HepG2 (cell line): ENCODE results near the gene ATP10A. TPM values are rescaled to one million over a fixed set of nuclear protein-coding genes. Genes with fewer than 3 reads are reported as not detected.

Experiments
- ATAC-seq: fragments of 200-7000 bp; cut with Tn5 transposase; 3 replicates; pipeline ENCODE4 v1.9.1; 2020; ENCODE audit warnings: mild to moderate bottlenecking, moderate library complexity
- BruUV-seq: library from RNA; stranded (reverse); fragments of 400-500 nt; replicated peaks from 2 replicates; lab custom pipeline; 2021; lab: Mats Ljungman, UMichigan
- CTCF ChIA-PET: fragments of 300-600 bp; formaldehyde crosslinking; extraction: SDS; loops from one replicate; lab custom pipeline; 2021; ENCODE audit warnings: low total read pairs, inconsistent platforms, low intra/inter-chr PET ratio; lab: Yijun Ruan, JAX
- POLR2A ChIA-PET: fragments of 350-600 bp; sonication (Branson Sonifier 250); formaldehyde crosslinking; loops from one replicate; lab custom pipeline; 2020; ENCODE audit warnings: antibody characterized with exemption, inconsistent platforms; lab: Yijun Ruan, JAX
- DNase-seq: peaks from one replicate; pipeline ENCODE4 v3.0.0-alpha.2; 2015; ENCODE audit warnings: low spot score
- FAIRE-seq: peaks from 3 replicates; lab custom pipeline; 2011; peaks lifted over from hg19 to GRCh38; lab: Jason Lieb, UNC
- H2AFZ ChIP-seq: one replicate; pipeline ENCODE4 v1.6.1; 2011; ENCODE audit warnings: low read length, inconsistent platforms
- H3K27ac ChIP-seq: fragments of 300-600 bp; 3 replicates; pipeline ENCODE4 v1.8.0; 2011; ENCODE audit warnings: mixed run types, mild to moderate bottlenecking, mixed read lengths, low read length, inconsistent platforms; ENCODE audit not compliant: insufficient read depth; ENCODE audit errors: extremely low read length
- H3K27me3 ChIP-seq, 2 experiments: fragments of 200-600 bp in 1 of 2; 2 replicates in 1 of 2; 3 replicates in 1 of 2; pipeline versions ENCODE4 v1.6.0 to v1.8.0; 2011; ENCODE audit warnings: low read length in 2 of 2, mild to moderate bottlenecking in 2 of 2, moderate library complexity in 2 of 2, inconsistent platforms in 1 of 2; ENCODE audit not compliant: insufficient read depth in 2 of 2, control insufficient read depth in 1 of 2
- H3K36me3 ChIP-seq, 2 experiments: fragments of 200-600 bp in 1 of 2; replicated peaks in 1 of 2; 2 replicates in 1 of 2; 3 replicates in 1 of 2; pipeline versions ENCODE4 v1.5.1 to v1.8.0; 2011; ENCODE audit warnings: low read length in 2 of 2, inconsistent platforms in 1 of 2; ENCODE audit not compliant: insufficient read depth in 2 of 2, control insufficient read depth in 1 of 2
- H3K4me1 ChIP-seq: 2 replicates; pipeline ENCODE4 v1.5.1; 2012; ENCODE audit warnings: low read length, inconsistent platforms; ENCODE audit not compliant: insufficient read depth
- H3K4me2 ChIP-seq: 2 replicates; pipeline ENCODE4 v1.6.0; 2011; ENCODE audit warnings: low read depth, low read length, inconsistent platforms
- H3K4me3 ChIP-seq, 3 experiments: fragments of 200-600 bp in 1 of 3; sonication (generic), shearing (Covaris generic) in 1 of 3; replicated peaks in 1 of 3; 2 replicates each; pipeline ENCODE4 v1.5.1; 2011 to 2016; ENCODE audit warnings: low read length in 3 of 3, inconsistent platforms in 2 of 3, low read depth in 2 of 3, mild to moderate bottlenecking in 2 of 3, control low read depth in 1 of 3, mixed read lengths in 1 of 3; ENCODE audit not compliant: insufficient read depth in 1 of 3
- H3K79me2 ChIP-seq: one replicate; pipeline ENCODE4 v1.6.1; 2011; ENCODE audit warnings: low read length, inconsistent platforms; ENCODE audit not compliant: insufficient read depth
- H3K9ac ChIP-seq: 2 replicates; pipeline ENCODE4 v1.6.0; 2011; ENCODE audit warnings: mild to moderate bottlenecking, low read depth, low read length, inconsistent platforms; ENCODE audit not compliant: insufficient read depth
- H3K9me3 ChIP-seq: 2 replicates; pipeline ENCODE4 v1.5.1; 2012; ENCODE audit warnings: mild to moderate bottlenecking, low read length
- H4K20me1 ChIP-seq: 2 replicates; pipeline ENCODE4 v1.6.0; 2011; ENCODE audit warnings: inconsistent platforms, mild to moderate bottlenecking, low read length, moderate library complexity; ENCODE audit not compliant: insufficient read depth
- CHCHD3 ChIP-seq: sonication (generic); formaldehyde crosslinking; IDR thresholded peaks from 2 replicates; pipeline ENCODE4 v1.8.0; 2022; ENCODE audit warnings: mild to moderate bottlenecking, missing genetic modification reagents, moderate library complexity
- CHD4 ChIP-seq: fragments of 200-600 bp; sonication (generic); IDR thresholded peaks from 2 replicates; pipeline ENCODE4 v1.7.0; 2017; ENCODE audit warnings: mild to moderate bottlenecking, low read length, borderline replicate concordance
- FOXA1 ChIP-seq, 2 experiments: fragments of 450-650 bp in 1 of 2; sonication (generic) in 1 of 2; formaldehyde crosslinking in 1 of 2; IDR thresholded peaks; 2 replicates each; pipeline versions ENCODE4 v1.4.0 to v1.6.1; 2016 to 2020; ENCODE audit warnings: missing genetic modification reagents in 1 of 2
- GABPB1 ChIP-seq: IDR thresholded peaks from 2 replicates; pipeline ENCODE4 v1.6.1; 2016; ENCODE audit warnings: mild to moderate bottlenecking, missing genetic modification reagents, moderate library complexity, missing compliant biosample characterization
- MEIS2 ChIP-seq: sonication (generic); formaldehyde crosslinking; IDR thresholded peaks from 2 replicates; pipeline ENCODE4 v1.9.0; 2021; ENCODE audit warnings: mild to moderate bottlenecking, missing genetic modification reagents
- PCBP2 ChIP-seq: fragments of 200-400 bp; formaldehyde crosslinking; optimal IDR thresholded peaks from 2 replicates; pipeline ENCODE3; 2018; ENCODE audit warnings: low read length, low read depth; ENCODE audit not compliant: poor library complexity, severe bottlenecking
- SIN3A ChIP-seq: IDR thresholded peaks from 2 replicates; pipeline ENCODE4 v1.6.1; 2011; ENCODE audit warnings: low read depth, mild to moderate bottlenecking, control low read depth, low read length, borderline replicate concordance
- ZFAT ChIP-seq: sonication (generic); formaldehyde crosslinking; conservative IDR thresholded peaks from 2 replicates; pipeline ENCODE4 v1.8.1; 2023; ENCODE audit warnings: missing genetic modification reagents, inconsistent platforms
- ZMAT3 ChIP-seq: sonication (generic); formaldehyde crosslinking; conservative IDR thresholded peaks from 2 replicates; pipeline ENCODE4 v1.7.0; 2021; ENCODE audit warnings: missing genetic modification reagents
- WGBS: methylation state at CpG from one replicate; pipeline ENCODE4 v1.1.6; 2017; ENCODE audit warnings: low lambda C conversion rate; 5-methylcytosine and 5-hydroxymethylcytosine counted together
- in situ Hi-C: cut with HindIII; loops from 2 replicates; pipeline ENCODE4 v1.10.0; 2017; ENCODE audit warnings: low pct_unique_long_range_greater_than_20kb; ENCODE audit not compliant: extremely low pct_ligation_motif_present
- intact Hi-C: fragments of 100-400 bp; cut with micrococcal nuclease; formaldehyde crosslinking; loops from one replicate; pipeline ENCODE4 v1.10.0; 2022; ENCODE audit not compliant: unreplicated experiment
- polyA plus RNA-seq, 8 experiments: library from polyadenylated mRNA; depleted of rRNA in 3 of 8; stranded (reverse) in 7 of 8; unstranded in 1 of 8; fragments of >200 nt; fragmentation: Illumina TruSeq in 4 of 8; extraction: Trizol in 4 of 8; gene quantifications; 2 replicates each; pipeline versions ENCODE4 v1.2.1 to v1.2.3, GENCODE V29; 2011 to 2016; ENCODE audit warnings: low read depth in 4 of 8, missing spikeins in 1 of 8, mixed read lengths in 1 of 8; ENCODE audit not compliant: insufficient read depth in 1 of 8
- total RNA-seq, 5 experiments: library from RNA; depleted of rRNA; stranded (reverse); fragments of >200 nt; fragmentation: Illumina TruSeq; extraction: Trizol; gene quantifications; 2 replicates each; pipeline ENCODE4 v1.2.3, GENCODE V29; 2016; ENCODE audit warnings: low read depth in 1 of 5
- TF ChIP-seq, protein P1 (sequence below): sonication (generic); formaldehyde crosslinking; IDR thresholded peaks from 2 replicates; pipeline ENCODE4 v1.4.0; 2020; ENCODE audit warnings: mild to moderate bottlenecking, missing genetic modification reagents
- TF ChIP-seq, protein P2 (sequence below): sonication (generic); IDR thresholded peaks from 2 replicates; pipeline ENCODE4 v1.6.1; 2016; ENCODE audit warnings: low read depth, borderline replicate concordance
- TF ChIP-seq, protein P3 (sequence below): sonication (generic); formaldehyde crosslinking; IDR thresholded peaks from 2 replicates; pipeline ENCODE4 v1.8.1; 2023; ENCODE audit warnings: missing genetic modification reagents, mild to moderate bottlenecking, borderline replicate concordance

Gene ATP10A
- total and polyA plus RNA-seq, 2 of the 13 experiments (the other 11 are each of a cell fraction or from before 2014, with no cell fraction given), result 0.58 to 4.2 TPM

GRCh38 chr15:25807063-25807462 lies 56.1 kb downstream of the ATP10A start (continued):
- TF ChIP-seq, protein P1, sequence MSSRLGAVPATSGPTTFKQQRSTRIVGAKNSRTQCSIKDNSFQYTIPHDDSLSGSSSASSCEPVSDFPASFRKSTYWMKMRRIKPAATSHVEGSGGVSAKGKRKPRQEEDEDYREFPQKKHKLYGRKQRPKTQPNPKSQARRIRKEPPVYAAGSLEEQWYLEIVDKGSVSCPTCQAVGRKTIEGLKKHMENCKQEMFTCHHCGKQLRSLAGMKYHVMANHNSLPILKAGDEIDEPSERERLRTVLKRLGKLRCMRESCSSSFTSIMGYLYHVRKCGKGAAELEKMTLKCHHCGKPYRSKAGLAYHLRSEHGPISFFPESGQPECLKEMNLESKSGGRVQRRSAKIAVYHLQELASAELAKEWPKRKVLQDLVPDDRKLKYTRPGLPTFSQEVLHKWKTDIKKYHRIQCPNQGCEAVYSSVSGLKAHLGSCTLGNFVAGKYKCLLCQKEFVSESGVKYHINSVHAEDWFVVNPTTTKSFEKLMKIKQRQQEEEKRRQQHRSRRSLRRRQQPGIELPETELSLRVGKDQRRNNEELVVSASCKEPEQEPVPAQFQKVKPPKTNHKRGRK (CRISPR knock-in tag), result no peak
- TF ChIP-seq SIN3A (no peak), CHCHD3 (CRISPR knock-in tag) (no peak), MEIS2 (CRISPR knock-in tag) (no peak), ZMAT3 (CRISPR knock-in tag) (no peak), PCBP2 (no peak), FOXA1 (IDR thresholded peaks at IDR 0.05) (no peak), FOXA1 (CRISPR knock-in tag; IDR thresholded peaks at IDR 0.05) (no peak), ZFAT (CRISPR knock-in tag) (no peak)
- TF ChIP-seq, all 625 proteins: peak for 0

GRCh38 chr15:25805031-25805430 lies 58.1 kb downstream of the ATP10A start:
- H3K4me2 ChIP-seq, result no peak overlapping the region
- H3K4me3 ChIP-seq, result no peak overlapping the region
- ChIA-PET POLR2A (no interaction called here), CTCF (no interaction called here)
- no peaks in the 10 kb centered on the region for H4K20me1 ChIP-seq
- no peak for FAIRE-seq
- DNase-seq, result no peak
- TF ChIP-seq GABPB1 (CRISPR knock-in tag) (no peak), CHD4 (no peak)
- TF ChIP-seq, protein P2, sequence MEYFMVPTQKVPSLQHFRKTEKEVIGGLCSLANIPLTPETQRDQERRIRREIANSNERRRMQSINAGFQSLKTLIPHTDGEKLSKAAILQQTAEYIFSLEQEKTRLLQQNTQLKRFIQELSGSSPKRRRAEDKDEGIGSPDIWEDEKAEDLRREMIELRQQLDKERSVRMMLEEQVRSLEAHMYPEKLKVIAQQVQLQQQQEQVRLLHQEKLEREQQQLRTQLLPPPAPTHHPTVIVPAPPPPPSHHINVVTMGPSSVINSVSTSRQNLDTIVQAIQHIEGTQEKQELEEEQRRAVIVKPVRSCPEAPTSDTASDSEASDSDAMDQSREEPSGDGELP, result no peak
- TF ChIP-seq, protein P3, sequence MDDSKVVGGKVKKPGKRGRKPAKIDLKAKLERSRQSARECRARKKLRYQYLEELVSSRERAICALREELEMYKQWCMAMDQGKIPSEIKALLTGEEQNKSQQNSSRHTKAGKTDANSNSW (CRISPR knock-in tag), result no peak
- intact Hi-C loops, result no loop called here
- H2AFZ ChIP-seq, result no peak overlapping the region
- no peaks in the 10 kb centered on the region for H3K36me3 ChIP-seq
- no peak for ATAC-seq
- in situ Hi-C loops, result no loop called here
- no peak overlapping the region for H3K27ac ChIP-seq
- no peaks in the 10 kb centered on the region for H3K4me1 ChIP-seq
- no peaks in the 10 kb centered on the region for H3K9me3 ChIP-seq
- H3K79me2 ChIP-seq, result no peaks in the 10 kb centered on the region
- no peak overlapping the region for H3K9ac ChIP-seq
- 27% methylated on average over 8 of the region's 12 CpGs for WGBS
- H3K27me3 ChIP-seq, result 0 out of 5 replicates have a peak, but pooled peaks cover 0 to 3% of the 10 kb centered on the region in 2 experiments
- no TSS peak for BruUV-seq
